Measurements from ENCODE around the gene ARRDC3.
"Not testable (repeated sequence)": the region's sequence is repeated elsewhere in the genome, so short reads cannot be mapped to it uniquely, and the experiment has no call there.

ARRDC3 gene, protein sequence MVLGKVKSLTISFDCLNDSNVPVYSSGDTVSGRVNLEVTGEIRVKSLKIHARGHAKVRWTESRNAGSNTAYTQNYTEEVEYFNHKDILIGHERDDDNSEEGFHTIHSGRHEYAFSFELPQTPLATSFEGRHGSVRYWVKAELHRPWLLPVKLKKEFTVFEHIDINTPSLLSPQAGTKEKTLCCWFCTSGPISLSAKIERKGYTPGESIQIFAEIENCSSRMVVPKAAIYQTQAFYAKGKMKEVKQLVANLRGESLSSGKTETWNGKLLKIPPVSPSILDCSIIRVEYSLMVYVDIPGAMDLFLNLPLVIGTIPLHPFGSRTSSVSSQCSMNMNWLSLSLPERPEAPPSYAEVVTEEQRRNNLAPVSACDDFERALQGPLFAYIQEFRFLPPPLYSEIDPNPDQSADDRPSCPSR

DNA sequence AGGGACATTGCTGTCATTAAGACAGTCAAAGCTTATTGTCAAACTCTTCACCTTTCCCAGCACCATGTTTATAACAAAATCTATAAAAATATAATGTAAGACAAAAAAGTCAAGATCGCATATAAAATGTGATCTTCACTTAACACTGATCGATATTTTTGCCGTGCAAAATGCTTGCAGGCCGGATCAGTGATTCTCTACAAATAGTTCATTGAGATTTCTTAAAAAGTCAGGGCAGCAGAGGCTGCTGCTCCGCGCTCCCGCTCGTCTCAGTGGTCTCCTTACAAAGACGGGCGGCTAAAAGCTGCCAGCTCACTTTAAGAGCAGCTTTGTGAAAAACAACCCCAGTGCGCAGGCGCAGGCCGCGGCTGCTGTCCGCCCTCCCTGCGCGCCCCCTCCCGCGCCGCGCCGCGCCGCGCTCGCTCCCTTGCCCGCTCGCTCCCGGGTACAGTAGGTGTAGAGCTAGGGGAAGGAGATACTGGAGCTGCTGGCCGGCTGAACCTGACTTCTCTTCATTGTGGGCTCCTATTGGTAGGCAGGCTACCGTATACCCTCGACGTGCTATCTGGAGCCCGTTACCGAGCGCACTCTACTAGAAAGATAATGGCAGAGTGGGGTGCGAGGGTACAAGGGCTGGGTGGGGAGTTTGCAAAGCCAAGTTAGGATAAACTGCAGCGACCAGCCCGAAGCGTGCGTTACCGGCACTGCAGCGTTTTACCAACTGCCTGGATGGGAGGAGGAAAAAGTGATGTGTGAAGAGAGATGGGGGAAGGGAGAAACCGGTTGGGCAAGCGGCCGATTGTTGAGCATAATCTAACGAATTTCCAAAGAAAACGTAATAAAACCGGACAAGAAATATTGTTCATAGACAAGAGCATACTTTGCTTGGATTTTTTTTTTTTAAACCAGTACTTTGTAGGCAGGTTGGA, at the start of gene ARRDC3:
ARRDC3 (minus strand) TSS at position 291 of the 929 bp plus-strand sequence; CDS start at position 66, 225 bp downstream.
- peak; percentile 97 for DNase-seq

DNA sequence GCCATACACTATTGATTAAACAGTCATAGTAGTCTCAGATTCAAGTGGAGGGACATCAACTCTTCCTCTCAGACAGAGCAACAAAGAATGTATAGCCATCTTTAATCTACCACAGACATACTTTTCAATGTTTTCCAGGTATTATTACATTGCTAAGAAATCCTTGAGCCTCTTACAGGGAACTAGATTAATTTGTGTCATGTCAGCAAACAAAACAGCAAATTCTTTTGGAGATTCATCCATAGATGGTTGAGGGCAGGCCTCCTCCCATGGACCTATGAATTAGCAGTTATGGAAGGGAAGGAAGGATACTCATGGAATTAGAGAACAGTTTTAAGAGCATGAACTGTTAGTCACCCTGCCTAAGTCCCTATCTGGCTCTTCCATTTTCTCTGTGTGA, 47.8 kb upstream of the ARRDC3 start:
- DNase-seq: no peak

DNA sequence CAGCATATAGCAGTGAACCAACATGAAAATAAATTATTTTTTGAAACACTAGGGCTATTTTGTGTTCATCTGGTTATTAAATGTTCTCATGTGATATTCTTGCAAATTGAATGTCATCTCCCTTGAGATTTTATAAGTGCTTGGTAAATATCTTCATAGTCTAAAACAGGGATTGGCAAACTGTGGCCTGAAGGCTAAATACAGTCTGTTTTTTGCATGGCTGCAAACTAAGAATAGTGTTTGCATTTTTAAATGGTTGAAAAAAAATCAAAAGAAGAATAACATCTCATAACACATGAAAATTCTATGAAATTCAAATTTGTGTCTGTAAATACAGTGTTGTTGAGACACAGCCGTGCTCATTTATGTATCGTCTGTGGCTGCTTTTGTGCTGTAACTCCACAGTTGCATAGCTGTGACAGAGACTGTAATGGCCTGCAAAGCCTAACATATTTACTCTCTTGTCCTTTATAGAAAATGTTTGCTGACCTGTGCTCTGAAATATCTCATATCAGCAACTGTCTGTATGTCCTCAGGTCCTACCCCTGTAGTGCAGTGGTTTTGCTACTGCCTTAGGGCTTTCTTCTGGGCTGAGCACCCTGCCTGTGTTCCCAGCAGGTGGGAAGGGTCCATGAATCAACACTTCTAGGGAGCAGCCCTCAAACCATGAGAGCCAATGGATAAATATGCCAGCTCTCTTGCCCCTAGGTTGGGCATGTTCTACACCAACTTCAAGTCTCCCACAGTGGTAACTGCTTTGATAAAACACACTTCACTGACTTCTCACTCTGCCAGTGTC, 41.7 kb upstream of the ARRDC3 start:
- DNase-seq: no peak

DNA sequence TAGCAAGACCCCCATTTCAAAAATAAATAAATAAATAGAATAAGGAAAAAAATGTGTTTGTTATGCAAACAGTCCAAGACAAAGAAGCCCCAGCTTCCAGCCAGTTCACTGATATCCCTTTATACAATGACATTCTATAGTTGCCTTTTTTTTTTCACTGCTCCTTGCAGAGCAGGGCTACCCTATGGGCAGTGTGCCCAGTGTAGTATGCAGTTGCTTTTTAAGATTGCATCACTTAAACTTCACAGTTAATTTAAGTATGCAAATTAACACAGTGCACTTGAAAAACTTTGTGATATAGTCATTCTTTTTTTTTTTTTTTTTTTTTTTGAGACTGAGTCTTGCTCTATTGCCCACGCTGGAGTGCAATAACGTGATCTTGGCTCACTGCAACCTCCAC, 40.8 kb upstream of the ARRDC3 start:
- no peak for DNase-seq

DNA sequence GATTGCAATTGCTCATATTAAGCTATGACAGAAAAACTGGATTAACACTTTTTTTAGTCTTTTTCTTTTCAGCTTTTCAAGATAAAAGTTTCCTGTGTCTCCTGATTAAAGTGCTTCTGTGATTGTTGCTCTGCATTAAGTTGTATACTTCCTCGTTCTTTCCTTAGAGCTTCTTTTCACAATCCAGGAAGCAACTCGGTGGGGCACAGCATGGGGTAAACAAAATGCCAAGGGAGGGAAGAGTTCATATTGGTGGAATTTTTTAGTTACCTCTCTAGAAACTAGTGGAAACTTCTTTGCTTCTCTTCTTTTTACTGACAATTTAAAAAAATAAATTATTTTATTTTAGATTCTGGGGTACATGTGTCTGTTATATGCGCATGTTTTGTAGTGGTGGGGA, 37.8 kb upstream of the ARRDC3 start:
- DNase-seq: no peak

DNA sequence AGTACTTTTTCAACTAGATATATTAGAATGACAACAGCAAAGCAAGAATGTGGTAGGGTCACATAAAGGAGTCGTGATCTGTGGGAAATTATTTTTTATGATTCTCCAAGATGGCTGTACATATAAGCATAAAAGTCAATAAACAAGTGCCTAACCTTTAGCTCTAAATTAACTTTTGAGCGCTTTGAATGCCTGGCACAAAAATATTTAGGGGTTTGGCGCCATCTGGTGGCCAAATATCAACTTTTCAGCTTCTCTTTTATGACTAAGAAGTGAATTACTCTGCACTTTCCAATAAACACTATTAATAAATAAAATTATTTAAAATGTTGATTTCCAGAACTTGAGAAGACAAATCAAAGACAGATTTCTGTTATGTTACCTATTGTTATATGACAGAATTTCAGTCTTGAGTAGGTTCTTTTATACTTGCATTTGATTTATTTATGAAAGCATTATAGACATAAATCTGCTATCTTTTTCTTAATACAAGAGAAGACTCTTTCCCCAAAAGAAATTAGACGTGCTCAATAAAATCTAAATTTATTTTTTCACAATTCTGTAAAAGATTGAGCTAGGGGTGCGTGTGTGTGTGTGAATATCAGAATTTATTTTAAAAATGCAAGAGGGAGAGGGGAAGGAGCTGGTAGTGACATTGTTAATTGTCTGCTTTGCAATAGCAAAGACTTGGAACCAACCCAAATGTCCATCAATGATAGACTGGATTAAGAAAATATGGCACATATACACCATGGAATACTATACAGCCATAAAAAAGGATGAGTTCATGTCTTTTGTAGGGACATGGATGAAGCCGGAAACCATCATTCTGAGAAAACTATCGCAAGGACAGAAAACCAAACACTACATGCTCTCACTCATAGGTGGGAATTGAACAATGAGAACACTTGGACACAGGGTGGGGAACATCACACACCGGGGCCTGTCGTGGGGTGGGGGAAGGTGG, 36.7 kb upstream of the ARRDC3 start:
- peak; percentile 14 for DNase-seq

DNA sequence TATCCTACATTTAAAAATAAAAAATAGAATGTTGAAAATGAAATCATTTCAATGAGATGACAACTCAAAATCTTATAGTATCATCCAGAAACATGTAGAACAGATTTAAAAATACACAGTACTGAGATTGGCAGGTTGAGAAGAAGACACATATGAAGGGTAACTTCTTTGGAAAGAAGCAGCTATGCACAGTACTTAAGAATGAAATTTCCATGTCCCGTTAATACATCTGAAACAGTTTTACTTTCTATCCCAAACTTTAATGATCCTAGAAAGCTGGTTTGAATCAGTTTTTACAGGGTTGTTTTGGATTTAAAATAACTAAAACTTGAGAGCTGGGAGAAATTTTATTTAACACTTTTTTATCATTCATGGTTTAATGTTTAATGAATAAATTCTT, 36.0 kb upstream of the ARRDC3 start:
- DNase-seq: no peak

DNA sequence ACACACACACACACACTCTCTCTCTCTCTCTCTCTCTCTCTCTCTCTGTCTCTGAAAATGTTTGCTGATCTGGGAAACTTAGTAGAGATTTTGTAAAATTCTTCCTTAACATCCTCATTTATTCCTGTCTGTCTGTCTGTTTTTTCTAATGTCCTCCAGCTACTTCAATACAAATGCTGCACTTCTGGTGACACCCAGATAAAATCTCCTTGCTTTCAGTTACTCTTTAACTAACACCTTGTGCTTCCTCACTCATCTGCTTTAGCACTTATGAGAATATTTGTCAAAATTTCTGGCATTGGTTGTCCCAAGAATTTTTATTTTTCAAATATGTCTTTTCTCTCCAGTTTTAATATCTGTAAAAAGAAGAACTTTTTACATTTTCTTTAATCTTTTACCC, 35.0 kb upstream of the ARRDC3 start:
- DNase-seq: no peak

DNA sequence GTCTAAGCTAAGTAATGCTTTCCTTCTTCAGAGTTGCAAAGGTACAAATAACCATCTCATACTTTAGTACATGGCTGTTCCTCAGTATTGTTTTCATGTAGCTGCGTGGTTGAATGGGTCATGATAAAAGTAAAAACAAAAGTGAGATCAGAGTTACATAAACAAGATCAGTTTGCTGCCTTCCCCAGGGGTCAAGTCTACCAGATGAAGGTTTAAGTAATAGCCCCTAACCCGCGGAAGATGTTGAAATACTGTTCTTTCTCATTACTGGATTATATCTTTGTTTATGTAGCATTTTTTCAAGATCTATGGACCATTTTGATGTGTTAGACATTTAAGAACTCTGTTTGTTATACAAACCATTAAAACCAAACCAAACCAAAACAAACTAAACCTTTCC, 34.1 kb upstream of the ARRDC3 start:
- DNase-seq: no peak

DNA sequence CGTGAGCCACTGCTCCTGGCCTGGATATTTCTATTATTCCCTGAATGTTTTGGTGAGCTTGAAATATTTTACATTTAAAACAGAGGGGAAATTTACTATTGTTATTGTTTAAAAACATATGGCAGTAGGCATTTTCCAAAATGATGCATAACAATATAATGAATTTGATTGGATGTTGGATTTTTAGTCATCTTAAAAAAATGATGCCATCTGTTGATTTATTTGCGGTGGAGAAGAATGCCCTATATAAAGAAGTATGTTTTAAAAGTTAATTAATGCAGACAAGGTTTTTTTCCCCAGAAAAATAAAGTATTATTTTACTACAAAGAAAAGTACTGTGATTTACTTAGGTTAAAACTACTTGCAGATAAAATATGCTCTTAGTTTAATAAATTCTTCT, 33.4 kb upstream of the ARRDC3 start:
- DNase-seq: no peak

DNA sequence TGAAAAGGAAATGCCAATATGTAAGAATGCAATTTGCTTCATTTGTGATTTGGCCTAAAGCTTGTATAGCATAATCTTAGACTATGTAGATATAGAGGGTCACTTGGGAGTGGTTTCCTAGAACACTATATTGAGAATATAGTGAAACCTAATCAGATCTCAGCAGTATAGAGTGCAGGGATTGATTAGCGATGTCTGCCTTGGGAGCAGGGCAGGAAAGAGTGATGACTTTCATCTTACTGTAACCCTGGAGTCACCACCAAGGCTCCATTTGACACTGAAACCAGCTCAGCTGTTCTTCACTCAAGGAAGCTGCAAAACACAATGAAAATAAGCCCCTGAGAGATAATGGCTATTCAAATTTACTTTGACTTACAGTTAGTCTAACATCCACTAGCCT, 26.2 kb upstream of the ARRDC3 start:
- no peak for DNase-seq

DNA sequence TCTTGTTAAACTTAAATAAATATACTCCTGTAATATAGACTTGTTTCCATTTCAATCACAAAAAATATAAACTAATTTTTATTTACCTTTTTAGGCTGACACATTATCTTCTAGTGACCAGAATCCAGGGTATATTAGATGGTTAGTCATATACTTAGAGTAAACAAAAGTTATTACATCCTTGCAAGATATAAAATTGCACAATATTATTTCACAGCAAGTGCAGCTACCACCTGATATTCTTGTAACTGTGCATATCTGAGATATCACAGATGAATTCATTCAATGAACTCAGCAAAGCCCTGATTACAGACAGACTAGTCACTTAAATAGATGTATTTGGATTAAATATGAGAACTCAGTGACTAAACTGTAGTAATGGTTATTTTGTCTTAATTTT, 25.6 kb upstream of the ARRDC3 start:
- no peak for DNase-seq

DNA sequence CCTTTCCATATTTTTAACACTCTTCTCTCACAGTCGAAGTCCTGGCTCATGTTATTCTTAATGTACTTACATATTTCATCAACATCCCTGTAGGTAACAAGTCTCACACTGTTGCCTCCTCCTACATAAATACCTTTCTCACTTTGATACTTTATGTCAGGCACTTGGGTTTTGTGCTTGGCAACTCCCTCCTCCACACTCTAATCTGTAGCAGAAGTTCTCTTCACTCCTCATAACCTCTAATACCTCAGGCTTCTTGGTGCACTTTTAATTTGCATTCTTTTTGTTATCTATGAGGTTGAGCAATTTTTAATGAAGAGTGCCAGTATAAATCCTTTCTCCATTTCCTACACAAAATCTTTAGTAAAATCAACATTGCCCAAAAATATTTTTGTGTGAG, 24.1 kb upstream of the ARRDC3 start:
- no peak for DNase-seq

DNA sequence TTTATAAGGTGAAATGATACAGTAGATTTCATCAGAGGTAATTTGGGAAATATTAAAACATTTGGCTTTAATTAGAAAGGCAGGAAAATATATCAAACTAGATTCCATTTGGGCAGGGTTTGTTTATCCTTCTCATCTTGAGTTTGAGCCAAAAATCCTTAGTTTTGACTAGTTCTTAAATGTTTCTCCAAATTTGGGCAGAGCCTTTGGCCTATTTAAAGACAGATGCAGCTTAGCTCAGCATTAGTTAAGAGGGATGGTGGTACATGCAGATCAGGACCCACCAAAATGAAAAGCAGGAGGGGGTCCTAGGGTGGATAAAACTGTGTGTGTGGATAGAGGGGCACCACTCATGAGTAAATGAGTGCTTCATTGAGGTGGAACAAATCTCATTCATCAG, 20.3 kb upstream of the ARRDC3 start:
- DNase-seq: no peak

DNA sequence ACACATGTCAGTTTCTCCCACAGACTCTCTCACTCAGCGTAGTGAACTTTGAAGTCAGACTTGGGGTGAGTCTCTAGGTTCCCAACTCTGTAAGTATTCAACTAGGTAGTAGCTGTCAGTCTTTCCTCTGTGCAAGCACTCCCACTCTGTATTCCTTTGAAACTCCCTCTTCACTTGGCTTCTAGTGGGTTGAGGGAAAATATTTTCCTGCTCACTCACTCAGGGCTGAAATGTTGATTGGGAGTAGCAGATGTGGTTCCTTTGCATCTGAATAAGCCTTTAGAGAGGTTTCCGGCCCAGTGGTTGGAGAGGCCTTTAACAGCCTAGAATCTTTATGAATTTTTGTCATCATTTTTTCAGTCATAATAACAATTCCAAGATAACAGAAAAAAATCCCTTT, 18.1 kb upstream of the ARRDC3 start:
- no peak for DNase-seq

DNA sequence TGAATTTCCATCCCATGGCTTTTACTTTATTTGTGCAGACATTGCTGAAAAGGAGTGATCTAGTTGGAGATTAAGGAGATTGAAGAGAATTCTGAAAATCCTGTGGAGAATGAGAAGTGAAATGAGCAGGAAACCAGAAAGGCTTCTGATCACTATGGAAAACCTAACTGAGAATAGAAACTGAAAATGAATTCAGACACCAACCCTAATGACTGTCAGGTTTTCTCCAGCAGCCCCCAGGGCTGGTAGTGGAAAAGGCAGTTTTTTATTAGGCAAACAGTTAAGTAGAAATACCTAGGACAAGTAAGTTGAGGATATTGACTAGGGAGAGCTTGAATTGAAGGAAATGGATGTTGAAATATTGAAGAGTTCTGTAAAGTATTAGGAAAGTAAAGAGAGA, 14.7 kb upstream of the ARRDC3 start:
- DNase-seq: no peak

DNA sequence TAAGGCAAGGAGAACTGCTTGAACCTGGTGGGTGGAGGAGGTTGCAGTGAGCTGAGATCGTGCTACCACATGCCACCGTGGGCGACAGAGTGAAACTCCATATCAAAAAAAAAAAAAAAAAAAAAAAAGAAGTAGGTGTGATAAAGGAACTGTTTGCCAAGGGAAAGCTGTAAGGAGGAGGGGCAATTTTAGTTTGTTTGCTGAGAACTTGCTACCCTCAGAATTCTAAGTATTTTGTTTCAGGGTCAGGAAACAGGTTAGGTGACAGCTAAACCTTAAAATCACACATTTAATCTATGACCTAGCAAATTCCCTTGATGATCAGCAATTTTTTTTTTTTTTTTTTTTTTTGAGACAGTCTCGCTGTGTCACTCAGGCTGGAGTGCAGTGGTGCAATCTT, 7.2 kb upstream of the ARRDC3 start:
- DNase-seq: no peak

DNA sequence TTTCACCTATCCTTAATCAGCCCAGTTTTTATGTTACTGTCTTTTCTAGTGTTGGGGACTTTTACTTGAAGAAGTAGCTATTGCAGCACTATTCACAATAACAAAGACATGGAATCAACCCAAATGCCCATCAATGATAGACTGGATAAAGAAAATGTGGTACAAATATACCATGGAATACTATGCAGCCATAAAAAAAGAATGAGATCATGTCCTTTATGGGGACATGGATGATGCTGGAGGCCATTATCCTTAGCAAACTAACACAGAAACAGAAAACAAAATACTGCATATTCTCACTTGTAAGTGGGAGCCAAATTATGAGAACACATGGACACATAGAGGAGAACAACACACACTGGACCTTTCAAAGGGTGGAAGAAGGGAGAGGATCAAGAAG, 6.4 kb upstream of the ARRDC3 start:
- DNase-seq: not testable (repeated sequence)

DNA sequence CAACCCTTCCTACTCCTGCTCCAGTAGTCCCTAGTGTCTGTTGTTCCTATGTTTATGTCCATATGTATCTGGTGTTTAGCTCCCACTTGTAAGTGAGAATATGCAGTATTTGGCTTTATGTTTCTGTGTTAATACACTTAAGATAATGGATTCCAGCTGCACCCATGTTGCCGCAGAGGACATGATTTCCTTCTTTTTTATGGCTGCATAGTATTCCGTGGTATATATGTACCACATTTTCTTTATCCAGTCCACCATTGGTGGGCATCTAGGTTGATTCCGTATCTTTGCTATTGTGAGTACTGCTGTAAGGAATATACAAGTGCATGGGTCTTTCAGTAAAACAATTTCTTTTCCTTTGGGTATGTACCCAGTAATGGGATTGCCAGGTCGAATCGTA, 5.2 kb upstream of the ARRDC3 start:
- no peak for DNase-seq

DNA sequence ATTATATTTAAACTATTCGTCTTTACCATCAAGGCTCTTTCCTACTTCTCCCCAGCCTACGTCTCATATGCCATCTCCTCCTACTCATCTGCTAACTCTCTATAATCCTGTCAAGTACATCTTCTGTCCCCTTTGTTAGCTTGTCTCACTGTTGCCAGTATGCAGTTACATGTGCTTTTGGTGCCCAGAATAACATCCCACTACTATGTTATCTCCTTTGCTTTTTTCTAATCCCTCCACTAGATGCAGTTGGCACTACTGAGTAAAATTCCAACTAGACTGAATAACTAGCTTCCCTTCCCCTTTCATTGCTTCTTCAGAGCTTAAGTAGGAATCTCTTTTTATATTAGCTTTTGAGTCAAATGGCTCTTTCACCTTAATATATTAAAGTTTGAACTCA, 3.0 kb upstream of the ARRDC3 start:
- no peak for DNase-seq

DNA sequence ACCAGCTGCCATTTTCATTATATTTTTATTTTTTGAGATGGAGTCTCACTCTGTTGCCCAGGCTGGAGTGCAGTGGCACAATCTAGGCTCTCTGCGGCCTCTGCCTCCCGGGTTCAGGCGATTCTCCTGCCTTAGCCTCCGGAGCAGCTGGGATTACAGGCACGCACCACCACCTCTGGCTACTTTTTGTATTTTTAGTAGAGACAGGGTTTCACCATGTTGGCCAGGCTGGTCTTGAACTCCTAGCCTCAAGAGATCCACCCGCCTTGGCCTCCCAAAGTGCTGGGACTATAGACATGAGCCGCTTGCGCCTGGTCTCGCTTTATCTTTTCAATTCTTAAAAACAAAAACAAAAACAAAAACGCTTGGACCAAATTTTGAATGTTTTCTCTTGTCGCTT, 2.5 kb upstream of the ARRDC3 start:
- not testable (repeated sequence) for DNase-seq
